GM12878 (cell line): Measurements from ENCODE around the gene DCST1. TPM values are rescaled to one million over a fixed set of nuclear protein-coding genes. Genes with fewer than 3 reads are reported as not detected.

ENCODE experiments used
- ATAC-seq: fragments of 200-7000 bp; cut with Tn5 transposase; 3 replicates; pipeline ENCODE4 v1.9.1; 2020; ENCODE audit warnings: mild to moderate bottlenecking, moderate library complexity
- BruUV-seq: library from RNA; stranded (reverse); fragments of 400-500 nt; replicated peaks from 2 replicates; lab custom pipeline; 2021; lab: Mats Ljungman, UMichigan
- CTCF ChIA-PET: fragments of 300-600 bp; sonication (Branson Sonifier 250); formaldehyde crosslinking; extraction: SDS; loops from one replicate; lab custom pipeline; 2021; ENCODE audit warnings: inconsistent platforms; lab: Yijun Ruan, JAX
- POLR2A ChIA-PET: fragments of 350-600 bp; formaldehyde crosslinking; extraction: SDS; loops from one replicate; lab custom pipeline; 2021; ENCODE audit warnings: inconsistent platforms; lab: Charles Lee
- RAD21 ChIA-PET: fragments of 300-600 bp; sonication (Branson Sonifier 250); formaldehyde crosslinking; loops from one replicate; lab custom pipeline; 2023; ENCODE audit warnings: antibody characterized with exemption; ENCODE audit not compliant: unreplicated experiment; lab: Charles Lee
- SMC1A ChIA-PET: fragments of 300-600 bp; sonication (Branson Sonifier 250); formaldehyde crosslinking; loops from one replicate; lab custom pipeline; 2023; ENCODE audit not compliant: unreplicated experiment, uncharacterized antibody; lab: Charles Lee
- DNase-seq: peaks from one replicate; pipeline ENCODE4 v3.0.0-alpha.2; 2011; ENCODE audit warnings: low read depth, low spot score
- FAIRE-seq: peaks from 3 replicates; lab custom pipeline; 2011; peaks lifted over from hg19 to GRCh38; lab: Jason Lieb, UNC
- H2AFZ ChIP-seq: 2 replicates; pipeline ENCODE4 v1.6.0; 2011; ENCODE audit warnings: low read depth, low read length, control low read depth; ENCODE audit not compliant: control insufficient read depth
- H3K27ac ChIP-seq: 2 replicates; pipeline ENCODE4 v1.5.1; 2011; ENCODE audit warnings: control low read depth; ENCODE audit not compliant: control insufficient read depth, insufficient read depth
- H3K27me3 ChIP-seq, 2 experiments: replicated peaks in 1 of 2; 2 replicates each; pipeline versions ENCODE4 v1.6.0 to v1.6.1; 2011; ENCODE audit warnings: low read length in 1 of 2; ENCODE audit not compliant: control insufficient read depth in 2 of 2, insufficient read depth in 2 of 2
- H3K36me3 ChIP-seq, 2 experiments: 2 replicates each; pipeline ENCODE4 v1.5.1; 2011; ENCODE audit warnings: low read length in 1 of 2; ENCODE audit not compliant: control insufficient read depth in 2 of 2, insufficient read depth in 2 of 2
- H3K4me1 ChIP-seq: 2 replicates; pipeline ENCODE4 v1.6.1; 2011; ENCODE audit warnings: mild to moderate bottlenecking, low read length, moderate library complexity, mixed read lengths; ENCODE audit not compliant: control insufficient read depth, insufficient read depth
- H3K4me2 ChIP-seq: 2 replicates; pipeline ENCODE4 v1.6.0; 2011; ENCODE audit warnings: control low read depth; ENCODE audit not compliant: control insufficient read depth, insufficient read depth
- H3K4me3 ChIP-seq: fragments of 200-600 bp; sonication (generic); 2 replicates; pipeline ENCODE4 v1.5.1; 2016
- H3K79me2 ChIP-seq: 2 replicates; pipeline ENCODE4 v1.6.0; 2011; ENCODE audit warnings: low read length; ENCODE audit not compliant: control insufficient read depth, insufficient read depth
- H3K9ac ChIP-seq: 2 replicates; pipeline ENCODE4 v1.8.0; 2011; ENCODE audit warnings: low read length, control low read depth, mixed read lengths; ENCODE audit not compliant: control insufficient read depth, insufficient read depth
- H3K9me3 ChIP-seq: replicated peaks from 3 replicates; pipeline ENCODE4 v1.5.1; 2011; ENCODE audit warnings: mild to moderate bottlenecking, low read length; ENCODE audit not compliant: control insufficient read depth, insufficient read depth
- H4K20me1 ChIP-seq: 2 replicates; pipeline ENCODE4 v1.6.0; 2011; ENCODE audit not compliant: control insufficient read depth, insufficient read depth
- BCL11A ChIP-seq: IDR thresholded peaks from 2 replicates; pipeline ENCODE4 v1.6.1; 2011; ENCODE audit warnings: low read depth, low read length
- CHD1 ChIP-seq: IDR thresholded peaks from 2 replicates; pipeline ENCODE4 v1.6.1; 2012; ENCODE audit warnings: low read depth, low read length, improper control_type of control experiment
- DPF2 ChIP-seq: fragments of 450-650 bp; IDR thresholded peaks from 2 replicates; pipeline ENCODE4 v1.6.1; 2017; ENCODE audit warnings: mild to moderate bottlenecking
- HDAC2 ChIP-seq: fragments of 200-600 bp; sonication (generic); IDR thresholded peaks from 2 replicates; pipeline ENCODE4 v1.6.1; 2017
- KAT2A ChIP-seq: conservative IDR thresholded peaks from 2 replicates; pipeline ENCODE4 v1.6.1; 2011; ENCODE audit warnings: low read depth, low read length; ENCODE audit not compliant: control insufficient read depth
- LARP7 ChIP-seq: fragments of 450-650 bp; IDR thresholded peaks from 2 replicates; pipeline ENCODE4 v1.6.1; 2017; ENCODE audit warnings: mild to moderate bottlenecking
- RB1 ChIP-seq: fragments of 450-650 bp; formaldehyde crosslinking; IDR thresholded peaks from 2 replicates; pipeline ENCODE4 v1.6.1; 2017; ENCODE audit warnings: mild to moderate bottlenecking, borderline replicate concordance
- RELA ChIP-seq: fragments of 450-650 bp; IDR thresholded peaks from 2 replicates; pipeline ENCODE4 v1.8.0; 2014; ENCODE audit warnings: borderline replicate concordance; ENCODE audit not compliant: partially characterized antibody
- SIN3A ChIP-seq: IDR thresholded peaks from 2 replicates; pipeline ENCODE4 v1.6.1; 2012; ENCODE audit warnings: low read depth, low read length, improper control_type of control experiment
- SUPT20H ChIP-seq: IDR thresholded peaks from 2 replicates; pipeline ENCODE4 v1.6.1; 2011; ENCODE audit warnings: low read depth, mild to moderate bottlenecking, low read length, moderate library complexity, borderline replicate concordance; ENCODE audit not compliant: control insufficient read depth
- ZNF24 ChIP-seq: fragments of 450-650 bp; IDR thresholded peaks from 2 replicates; pipeline ENCODE4 v1.6.1; 2017; ENCODE audit warnings: antibody characterized with exemption, mild to moderate bottlenecking
- WGBS: methylation state at CpG from one replicate; pipeline ENCODE4 v1.1.6; 2016; ENCODE audit warnings: low lambda C conversion rate; ENCODE audit not compliant: insufficient replicate concordance, insufficient coverage; ENCODE audit errors: missing lambda C conversion rate; 5-methylcytosine and 5-hydroxymethylcytosine counted together
- in situ Hi-C: fragments of 300-500 bp; cut with MboI; formaldehyde crosslinking; loops from 9 replicates; pipeline ENCODE4 v1.14.3; 2018; ENCODE audit warnings: mixed read lengths
- intact Hi-C: fragments of 100-400 bp; cut with micrococcal nuclease; formaldehyde crosslinking; loops from one replicate; pipeline ENCODE4 v1.14.2; 2022; ENCODE audit not compliant: unreplicated experiment
- polyA plus RNA-seq, 11 experiments: library from polyadenylated mRNA; depleted of rRNA in 4 of 11; unstranded in 6 of 11; stranded (reverse) in 5 of 11; fragments of >200 nt; fragmentation: Nextera tagmentation in 4 of 11; fragmentation: Illumina TruSeq in 1 of 11; extraction: Ambion mirVana in 4 of 11; extraction: Trizol in 1 of 11; gene quantifications; 1 replicate in 1 of 11; 2 replicates in 10 of 11; pipeline versions ENCODE4 v1.2.1 to v1.2.3, GENCODE V29; 2011 to 2016; ENCODE audit warnings: inconsistent platforms in 2 of 11, missing spikeins in 2 of 11, low read depth in 1 of 11
- total RNA-seq, 4 experiments: library from RNA; depleted of rRNA in 3 of 4; stranded (reverse); fragments of >200 nt in 3 of 4; fragmentation: Illumina TruSeq in 1 of 4; extraction: Trizol in 1 of 4; gene quantifications; 2 replicates each; pipeline versions ENCODE4 v1.2.1 to v1.2.3, GENCODE V29; 2013 to 2021
- TF ChIP-seq, protein P1 (sequence below): fragments of 450-650 bp; IDR thresholded peaks from 2 replicates; pipeline ENCODE4 v1.6.1; 2017; ENCODE audit warnings: mild to moderate bottlenecking, moderate library complexity
- TF ChIP-seq, protein P2 (sequence below): IDR thresholded peaks from 2 replicates; pipeline ENCODE4 v1.6.1; 2012; ENCODE audit warnings: mild to moderate bottlenecking, low read depth, low read length

Gene DCST1
- total and polyA plus RNA-seq, 10 of the 15 experiments (the other 5 are each of a cell fraction or from before 2014, with no cell fraction given) = not detected

DNA sequence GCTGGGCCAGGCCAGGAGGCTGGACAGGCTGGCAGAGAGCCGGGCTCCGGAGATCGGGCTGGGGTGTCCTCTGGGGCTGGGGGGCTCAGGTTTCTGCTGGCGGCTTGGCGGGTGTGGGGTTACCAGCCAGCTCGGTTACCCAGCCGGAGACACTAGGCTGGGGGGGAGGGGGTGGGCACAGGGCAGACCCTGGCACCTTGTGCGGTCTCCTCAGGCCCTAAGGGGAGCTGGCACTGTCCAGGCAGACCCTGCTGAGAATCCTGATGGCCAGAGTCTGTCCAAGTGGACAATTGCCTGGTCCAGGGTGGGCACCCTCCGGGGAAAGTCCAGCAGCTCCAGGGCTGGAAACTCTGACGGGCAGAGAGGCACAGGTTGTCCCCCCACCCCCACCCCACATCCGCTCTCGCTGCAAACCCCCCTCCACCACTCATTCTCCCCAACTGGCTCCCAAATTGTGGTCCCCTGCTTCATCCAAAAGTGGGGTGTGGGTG lies 24.4 kb upstream of the DCST1 start:
- Histone ChIP-seq H3K4me3 (no peak overlapping the region), H3K4me2 (peak overlapping the region; percentile 33; the same call in 1 of the 2 replicates), H3K9me3 (no peaks in the 10 kb centered on the region), H3K79me2 (peaks cover 43% of the 10 kb centered on the region), H3K36me3 (peaks cover 0 to 8% of the 10 kb centered on the region in 2 experiments; a peak in 3 of 4 replicates), H3K4me1 (peaks cover 58% of the 10 kb centered on the region), H2AFZ (no peak overlapping the region), H4K20me1 (0 out of 2 replicates have a peak, but pooled peaks cover 3% of the 10 kb centered on the region), H3K27ac (no peak overlapping the region), H3K9ac (no peak overlapping the region), H3K27me3 (no peaks in the 10 kb centered on the region)
- no TSS peak for BruUV-seq
- TF ChIP-seq SIN3A (no peak), DPF2 (no peak), CHD1 (no peak), HDAC2 (no peak), SUPT20H (no peak), LARP7 (no peak), ZNF24 (no peak), BCL11A (no peak), RELA (no peak), RB1 (no peak), KAT2A (no peak)
- TF ChIP-seq, protein P1, sequence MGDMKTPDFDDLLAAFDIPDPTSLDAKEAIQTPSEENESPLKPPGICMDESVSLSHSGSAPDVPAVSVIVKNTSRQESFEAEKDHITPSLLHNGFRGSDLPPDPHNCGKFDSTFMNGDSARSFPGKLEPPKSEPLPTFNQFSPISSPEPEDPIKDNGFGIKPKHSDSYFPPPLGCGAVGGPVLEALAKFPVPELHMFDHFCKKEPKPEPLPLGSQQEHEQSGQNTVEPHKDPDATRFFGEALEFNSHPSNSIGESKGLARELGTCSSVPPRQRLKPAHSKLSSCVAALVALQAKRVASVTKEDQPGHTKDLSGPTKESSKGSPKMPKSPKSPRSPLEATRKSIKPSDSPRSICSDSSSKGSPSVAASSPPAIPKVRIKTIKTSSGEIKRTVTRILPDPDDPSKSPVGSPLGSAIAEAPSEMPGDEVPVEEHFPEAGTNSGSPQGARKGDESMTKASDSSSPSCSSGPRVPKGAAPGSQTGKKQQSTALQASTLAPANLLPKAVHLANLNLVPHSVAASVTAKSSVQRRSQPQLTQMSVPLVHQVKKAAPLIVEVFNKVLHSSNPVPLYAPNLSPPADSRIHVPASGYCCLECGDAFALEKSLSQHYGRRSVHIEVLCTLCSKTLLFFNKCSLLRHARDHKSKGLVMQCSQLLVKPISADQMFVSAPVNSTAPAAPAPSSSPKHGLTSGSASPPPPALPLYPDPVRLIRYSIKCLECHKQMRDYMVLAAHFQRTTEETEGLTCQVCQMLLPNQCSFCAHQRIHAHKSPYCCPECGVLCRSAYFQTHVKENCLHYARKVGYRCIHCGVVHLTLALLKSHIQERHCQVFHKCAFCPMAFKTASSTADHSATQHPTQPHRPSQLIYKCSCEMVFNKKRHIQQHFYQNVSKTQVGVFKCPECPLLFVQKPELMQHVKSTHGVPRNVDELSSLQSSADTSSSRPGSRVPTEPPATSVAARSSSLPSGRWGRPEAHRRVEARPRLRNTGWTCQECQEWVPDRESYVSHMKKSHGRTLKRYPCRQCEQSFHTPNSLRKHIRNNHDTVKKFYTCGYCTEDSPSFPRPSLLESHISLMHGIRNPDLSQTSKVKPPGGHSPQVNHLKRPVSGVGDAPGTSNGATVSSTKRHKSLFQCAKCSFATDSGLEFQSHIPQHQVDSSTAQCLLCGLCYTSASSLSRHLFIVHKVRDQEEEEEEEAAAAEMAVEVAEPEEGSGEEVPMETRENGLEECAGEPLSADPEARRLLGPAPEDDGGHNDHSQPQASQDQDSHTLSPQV = no peak
- TF ChIP-seq, protein P2, sequence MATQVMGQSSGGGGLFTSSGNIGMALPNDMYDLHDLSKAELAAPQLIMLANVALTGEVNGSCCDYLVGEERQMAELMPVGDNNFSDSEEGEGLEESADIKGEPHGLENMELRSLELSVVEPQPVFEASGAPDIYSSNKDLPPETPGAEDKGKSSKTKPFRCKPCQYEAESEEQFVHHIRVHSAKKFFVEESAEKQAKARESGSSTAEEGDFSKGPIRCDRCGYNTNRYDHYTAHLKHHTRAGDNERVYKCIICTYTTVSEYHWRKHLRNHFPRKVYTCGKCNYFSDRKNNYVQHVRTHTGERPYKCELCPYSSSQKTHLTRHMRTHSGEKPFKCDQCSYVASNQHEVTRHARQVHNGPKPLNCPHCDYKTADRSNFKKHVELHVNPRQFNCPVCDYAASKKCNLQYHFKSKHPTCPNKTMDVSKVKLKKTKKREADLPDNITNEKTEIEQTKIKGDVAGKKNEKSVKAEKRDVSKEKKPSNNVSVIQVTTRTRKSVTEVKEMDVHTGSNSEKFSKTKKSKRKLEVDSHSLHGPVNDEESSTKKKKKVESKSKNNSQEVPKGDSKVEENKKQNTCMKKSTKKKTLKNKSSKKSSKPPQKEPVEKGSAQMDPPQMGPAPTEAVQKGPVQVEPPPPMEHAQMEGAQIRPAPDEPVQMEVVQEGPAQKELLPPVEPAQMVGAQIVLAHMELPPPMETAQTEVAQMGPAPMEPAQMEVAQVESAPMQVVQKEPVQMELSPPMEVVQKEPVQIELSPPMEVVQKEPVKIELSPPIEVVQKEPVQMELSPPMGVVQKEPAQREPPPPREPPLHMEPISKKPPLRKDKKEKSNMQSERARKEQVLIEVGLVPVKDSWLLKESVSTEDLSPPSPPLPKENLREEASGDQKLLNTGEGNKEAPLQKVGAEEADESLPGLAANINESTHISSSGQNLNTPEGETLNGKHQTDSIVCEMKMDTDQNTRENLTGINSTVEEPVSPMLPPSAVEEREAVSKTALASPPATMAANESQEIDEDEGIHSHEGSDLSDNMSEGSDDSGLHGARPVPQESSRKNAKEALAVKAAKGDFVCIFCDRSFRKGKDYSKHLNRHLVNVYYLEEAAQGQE = no peak
- FAIRE-seq (no peak), DNase-seq (no peak), ATAC-seq (no peak)
- intact Hi-C loops (no loop called here), in situ Hi-C loops (no loop called here)
- 96% methylated on average over 4 of the region's 12 CpGs for WGBS
- POLR2A ChIA-PET = no interaction called here
- CTCF ChIA-PET = interaction anchor here (2.1 to 3.6 kb wide), 2 partner anchors 8 to 10 kb away, joined by 9 to 27 read pairs; no protein-coding TSS in a partner anchor
- SMC1A ChIA-PET = no interaction called here
- RAD21 ChIA-PET = no interaction called here
